Fibroblast of the aortic adventitia (primary cell): ENCODE data around the gene SLFN14. TPM values are rescaled to one million over a fixed set of nuclear protein-coding genes. Genes with fewer than 3 reads are reported as not detected.
A peak's percentile ranks its signal among the peaks of the same experiment; 100 is the strongest.

Source experiments
- DNase-seq: peaks from one replicate; pipeline ENCODE4 v3.0.0-alpha.2; 2010; ENCODE audit warnings: low read depth
- H3K4me3 ChIP-seq: 2 replicates; pipeline ENCODE4 v1.5.1; 2011; ENCODE audit warnings: low read depth, mild to moderate bottlenecking, control low read depth, low read length, moderate library complexity
- CTCF ChIP-seq: IDR thresholded peaks from 2 replicates; pipeline ENCODE4 v1.5.1; 2011; ENCODE audit warnings: mild to moderate bottlenecking, low read length, control low read depth, inconsistent platforms; ENCODE audit not compliant: insufficient read depth
- total RNA-seq: library from RNA; depleted of rRNA; stranded (reverse); fragments of >200 nt; gene quantifications from 2 replicates; pipeline ENCODE4 v1.2.3, GENCODE V29; 2012; ENCODE audit warnings: low replicate concordance

SLFN14 gene
- total RNA-seq, result not detected in 2 replicates

GRCh38 chr17:35560703-35561102, at the start of gene SLFN14:
Gene SLFN14 (minus strand): TSS chr17:35560819. CDS start chr17:35558062, 2,757 bp downstream.
- H3K4me3 ChIP-seq, result no peak within 1 kb of the TSS
- no peak for DNase-seq
- TF ChIP-seq CTCF, result no peak

- H3K4me3 ChIP-seq, result no peak overlapping the region
- no peak for TF ChIP-seq CTCF
- no peak for DNase-seq
These were observed 49.2 kb upstream of the SLFN14 start for GRCh38 chr17:35609831-35610230.

GRCh38 chr17:35607239-35607847, 46.7 kb upstream of the SLFN14 start:
- no peak overlapping the region for H3K4me3 ChIP-seq
- no peak for DNase-seq
- no peak for TF ChIP-seq CTCF

GRCh38 chr17:35605678-35606077, 45.1 kb upstream of the SLFN14 start:
- peak; percentile 21 for DNase-seq
- no peak overlapping the region for H3K4me3 ChIP-seq
- no peak for TF ChIP-seq CTCF

- no peak for TF ChIP-seq CTCF
- H3K4me3 ChIP-seq, result no peak overlapping the region
- no peak for DNase-seq
These were observed 43.1 kb upstream of the SLFN14 start for GRCh38 chr17:35603674-35604073.

GRCh38 chr17:35597604-35598003, 37.0 kb upstream of the SLFN14 start:
- DNase-seq, result no peak
- TF ChIP-seq CTCF, result no peak
- H3K4me3 ChIP-seq, result no peak overlapping the region
